Measurements from ENCODE around the gene MYO19.
"Not testable (repeated sequence)": the region's sequence is repeated elsewhere in the genome, so short reads cannot be mapped to it uniquely, and the experiment has no call there.

The MYO19 gene

GRCh38 chr17:36463916-36464764, 70.5 kb downstream of the MYO19 start:
- peak; percentile 3 for DNase-seq (ENCODE audit: low spot score)

GRCh38 chr17:36461330-36462110, 73.1 kb downstream of the MYO19 start:
- DNase-seq (ENCODE audit: low spot score), result no peak

GRCh38 chr17:36460265-36460937, 74.3 kb downstream of the MYO19 start:
- no peak for DNase-seq (ENCODE audit: low spot score)

GRCh38 chr17:36459601-36460000, 75.1 kb downstream of the MYO19 start:
- DNase-seq (ENCODE audit: low spot score), result no peak

- no peak for DNase-seq (ENCODE audit: low spot score)
Measured at GRCh38 chr17:36459045-36459444, 75.6 kb downstream of the MYO19 start.

- not testable (repeated sequence) for DNase-seq (ENCODE audit: low spot score)
Measured at GRCh38 chr17:36457701-36458100, 77.0 kb downstream of the MYO19 start.

GRCh38 chr17:36452888-36453287, 81.8 kb downstream of the MYO19 start:
- DNase-seq (ENCODE audit: low spot score), result not testable (repeated sequence)

GRCh38 chr17:36449997-36450396, 84.7 kb downstream of the MYO19 start:
- DNase-seq (ENCODE audit: low spot score), result not testable (repeated sequence)

All from CD4-positive, alpha-beta T cell treated with Interleukin-2 at 100 ng/mL for 4 hours (primary cell).